Body of pancreas (tissue), 4 donors: ENCODE results near the gene IFT81. TPM values are rescaled to one million over a fixed set of nuclear protein-coding genes. Genes with fewer than 3 reads are reported as not detected.

ENCODE experiments used
- ATAC-seq: fragments of 150-250 bp; one replicate; pipeline ENCODE4 v1.9.1; 2016
- DNase-seq, 4 donors: peaks; one replicate each; pipeline ENCODE4 v3.0.0-alpha.2; 2019
- H3K27ac ChIP-seq, 4 donors: fragments of 200-600 bp; sonication (generic); 1 replicate in 3 of 4; 2 replicates in 1 of 4; pipeline versions ENCODE4 v1.5.1 to v1.6.1; 2016 to 2019; ENCODE audit warnings: mild to moderate bottlenecking in 1 of 4, mixed read lengths in 1 of 4, moderate library complexity in 1 of 4
- H3K27me3 ChIP-seq, 2 donors: fragments of 200-600 bp; sonication (generic); one replicate each; pipeline ENCODE4 v1.6.0; 2016; ENCODE audit warnings: mild to moderate bottlenecking in 1 of 2
- H3K36me3 ChIP-seq, 2 donors: fragments of 200-600 bp; sonication (generic); replicated peaks in 1 of 2; 2 replicates each; pipeline ENCODE4 v1.5.1; 2016; ENCODE audit warnings: low read depth in 2 of 2; ENCODE audit not compliant: insufficient read depth in 1 of 2
- H3K4me1 ChIP-seq: fragments of 200-600 bp; sonication (generic); one replicate; pipeline ENCODE4 v1.6.0; 2016
- H3K4me3 ChIP-seq, 2 donors: fragments of 200-600 bp; sonication (generic); 1 replicate in 1 of 2; 2 replicates in 1 of 2; pipeline ENCODE4 v1.5.1; 2016 to 2019
- H3K9me3 ChIP-seq, 3 donors: fragments of 200-600 bp; sonication (generic); 1 replicate in 2 of 3; 2 replicates in 1 of 3; pipeline ENCODE4 v1.5.1; 2016
- CTCF ChIP-seq, 7 experiments: fragments of 450-650 bp in 4 of 7; fragments of 200-600 bp in 3 of 7; sonication (generic) in 3 of 7; IDR thresholded peaks; one replicate each; pipeline ENCODE4 v1.5.1; 2016 to 2019; ENCODE audit warnings: antibody characterized with exemption in 7 of 7
- POLR2A ChIP-seq, 3 donors: fragments of 450-650 bp; IDR thresholded peaks; one replicate each; pipeline ENCODE4 v1.6.1; 2016; ENCODE audit warnings: antibody characterized with exemption in 3 of 3, mild to moderate bottlenecking in 2 of 3
- WGBS, 2 donors: methylation state at CpG; one replicate each; pipeline ENCODE4 v1.1.5; 2017; 5-methylcytosine and 5-hydroxymethylcytosine counted together
- intact Hi-C: fragments of 100-400 bp; cut with DNase I; formaldehyde crosslinking; loops from one replicate; pipeline ENCODE4 v1.15.1; 2023
- total RNA-seq, 2 donors: library from RNA; depleted of rRNA; stranded (reverse); fragments of >200 nt; gene quantifications; one replicate each; pipeline ENCODE4 v1.1.0, GENCODE V29; 2016

The IFT81 gene
- total RNA-seq, 2 donors from 2014 or later = 5.2 to 6.3 TPM

- Histone ChIP-seq H3K36me3 (no peaks in the 10 kb centered on the region), H3K4me1 (no peaks in the 10 kb centered on the region), H3K4me3 (no peak overlapping the region), H3K27ac (no peak overlapping the region), H3K9me3 (no peaks in the 10 kb centered on the region), H3K27me3 (no peaks in the 10 kb centered on the region)
- 38 to 45% methylated on average over 7 of the region's 7 CpGs for WGBS, 2 donors
- TF ChIP-seq POLR2A (IDR thresholded peaks at IDR 0.05) = no peak
- no peak for TF ChIP-seq CTCF (IDR thresholded peaks at IDR 0.05)
- intact Hi-C loops = no loop called here
- ATAC-seq (no peak), DNase-seq (no peak)
Observed at GRCh38 chr12:110117956-110118685, 6.0 kb upstream of the IFT81 start.

- ATAC-seq = no peak
- no peaks in the 10 kb centered on the region for H3K27me3 ChIP-seq
- no peaks in the 10 kb centered on the region for H3K9me3 ChIP-seq
- intact Hi-C loops = no loop called here
- no peaks in the 10 kb centered on the region for H3K36me3 ChIP-seq
- no peak overlapping the region for H3K27ac ChIP-seq
- peaks cover 10% of the 10 kb centered on the region for H3K4me1 ChIP-seq
- 75 to 83% methylated on average over 4 of the region's 4 CpGs for WGBS, 2 donors
- DNase-seq = no peak
- TF ChIP-seq CTCF (IDR thresholded peaks at IDR 0.05) (no peak), POLR2A (IDR thresholded peaks at IDR 0.05) (no peak)
- no peak overlapping the region for H3K4me3 ChIP-seq
Observed at GRCh38 chr12:110122929-110123328, 1.2 kb upstream of the IFT81 start.

- no peak for ATAC-seq
- DNase-seq = no peak
- TF ChIP-seq POLR2A (IDR thresholded peaks at IDR 0.05) (no peak), CTCF (IDR thresholded peaks at IDR 0.05) (no peak)
- 4 to 10% methylated on average over 9 to 28 of the region's 32 CpGs for WGBS, 2 donors
- Histone ChIP-seq H3K4me1 (peaks cover 10% of the 10 kb centered on the region), H3K4me3 (no peak overlapping the region), H3K27ac (no peak overlapping the region), H3K9me3 (no peaks in the 10 kb centered on the region), H3K27me3 (no peaks in the 10 kb centered on the region), H3K36me3 (peaks cover 0 to 1% of the 10 kb centered on the region in 2 donors)
- intact Hi-C loops = no loop called here
Observed at GRCh38 chr12:110123919-110124268, 263 bp upstream of the IFT81 start.

GRCh38 chr12:110126557-110126956 is 2.4 kb downstream of the IFT81 start:
- Histone ChIP-seq H3K36me3 (peaks cover 0 to 3% of the 10 kb centered on the region in 2 donors), H3K4me1 (peaks cover 10% of the 10 kb centered on the region), H3K27me3 (no peaks in the 10 kb centered on the region), H3K27ac (no peak overlapping the region), H3K4me3 (no peak overlapping the region), H3K9me3 (no peaks in the 10 kb centered on the region)
- ATAC-seq = no peak
- WGBS, 2 donors = 91 to 92% methylated on average over 3 of the region's 3 CpGs
- intact Hi-C loops = no loop called here
- TF ChIP-seq CTCF (IDR thresholded peaks at IDR 0.05) (no peak), POLR2A (IDR thresholded peaks at IDR 0.05) (no peak)
- no peak for DNase-seq
